GM19372 (cell line): ENCODE results near the gene KLHL17.

Source experiments
- ATAC-seq: cut with Tn5 transposase; IDR thresholded peaks from one replicate; pipeline ENCODE4 v1.9.1; 2021; ENCODE audit warnings: mild to moderate bottlenecking, low read depth, moderate library complexity; ENCODE audit not compliant: unreplicated experiment

The KLHL17 gene

DNA sequence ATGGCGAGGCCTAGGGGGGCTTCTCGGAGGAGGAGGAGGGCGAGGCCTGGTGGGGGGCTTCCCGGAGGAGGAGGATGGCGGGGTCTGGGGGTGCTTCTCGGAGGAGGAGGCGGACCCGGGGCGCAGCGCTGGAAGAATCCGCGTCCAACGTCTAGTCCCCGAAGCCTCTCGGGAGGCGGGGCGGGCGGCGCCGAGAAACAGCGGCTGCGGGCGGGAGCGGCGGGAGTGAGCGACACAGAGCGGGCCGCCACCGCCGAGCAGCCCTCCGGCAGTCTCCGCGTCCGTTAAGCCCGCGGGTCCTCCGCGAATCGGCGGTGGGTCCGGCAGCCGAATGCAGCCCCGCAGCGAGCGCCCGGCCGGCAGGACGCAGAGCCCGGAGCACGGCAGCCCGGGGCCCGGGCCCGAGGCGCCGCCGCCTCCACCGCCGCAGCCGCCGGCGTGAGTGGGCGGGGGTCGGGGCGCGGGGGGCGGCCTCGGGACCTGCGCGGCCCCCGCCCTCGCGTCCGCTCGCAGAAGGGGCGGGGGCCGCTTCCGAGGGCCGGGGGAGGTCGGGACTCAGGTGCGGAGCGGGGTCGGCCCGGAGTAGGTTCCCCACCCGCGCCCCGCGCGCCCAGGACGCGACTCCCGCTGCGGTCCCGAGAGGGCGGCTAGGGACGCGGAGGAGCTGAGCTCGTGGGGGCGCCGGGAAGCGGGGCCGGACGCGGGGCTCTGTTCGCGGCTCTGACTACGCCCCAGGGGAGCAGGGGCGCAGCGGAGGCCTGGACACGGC lies at the start of gene KLHL17:
KLHL17 (plus strand) TSS at position 222 of the 769 bp plus-strand sequence; CDS start at position 332, 110 bp downstream.
- ATAC-seq: no peak

DNA sequence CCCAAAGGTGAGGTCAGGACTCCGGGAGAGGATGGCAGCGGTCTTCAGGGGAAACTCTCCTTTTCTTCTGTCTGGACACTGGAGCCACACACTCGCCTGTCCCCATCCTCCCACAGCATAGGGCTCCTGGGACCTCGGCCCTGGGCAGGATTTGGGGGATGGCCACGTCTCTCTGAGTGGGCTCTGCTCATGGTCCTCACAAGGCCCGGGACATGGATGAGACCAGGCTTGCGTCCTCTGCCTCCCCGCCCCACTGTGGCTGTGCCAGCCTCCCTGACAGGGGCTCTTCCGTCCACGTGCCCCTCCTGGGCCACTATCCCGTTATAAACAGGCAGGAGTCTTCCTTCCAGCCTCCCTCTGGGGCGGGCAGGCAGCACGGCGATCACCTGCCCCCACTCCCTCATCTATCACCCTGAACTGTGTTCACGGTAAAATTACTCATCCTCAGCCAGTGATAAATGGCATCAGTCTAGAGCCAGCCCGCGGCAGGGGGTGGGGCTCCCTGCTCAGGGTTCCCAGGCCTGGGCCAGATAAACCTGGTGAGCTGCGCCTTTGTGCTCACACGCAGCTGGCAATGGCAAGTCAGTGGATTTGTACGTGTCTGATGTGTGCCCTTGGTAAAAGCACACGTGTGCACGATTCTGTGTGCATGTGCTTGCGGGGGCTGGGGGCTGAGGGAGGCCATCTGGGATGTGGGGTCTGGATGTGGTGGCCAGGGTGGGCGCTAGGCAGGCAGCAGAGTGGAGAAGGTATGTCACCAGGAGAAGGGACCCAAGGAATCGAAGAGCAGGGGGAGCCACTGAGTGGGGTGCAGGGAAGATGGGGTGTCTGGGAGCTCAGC lies 49.3 kb upstream of the KLHL17 start:
- no peak for ATAC-seq

DNA sequence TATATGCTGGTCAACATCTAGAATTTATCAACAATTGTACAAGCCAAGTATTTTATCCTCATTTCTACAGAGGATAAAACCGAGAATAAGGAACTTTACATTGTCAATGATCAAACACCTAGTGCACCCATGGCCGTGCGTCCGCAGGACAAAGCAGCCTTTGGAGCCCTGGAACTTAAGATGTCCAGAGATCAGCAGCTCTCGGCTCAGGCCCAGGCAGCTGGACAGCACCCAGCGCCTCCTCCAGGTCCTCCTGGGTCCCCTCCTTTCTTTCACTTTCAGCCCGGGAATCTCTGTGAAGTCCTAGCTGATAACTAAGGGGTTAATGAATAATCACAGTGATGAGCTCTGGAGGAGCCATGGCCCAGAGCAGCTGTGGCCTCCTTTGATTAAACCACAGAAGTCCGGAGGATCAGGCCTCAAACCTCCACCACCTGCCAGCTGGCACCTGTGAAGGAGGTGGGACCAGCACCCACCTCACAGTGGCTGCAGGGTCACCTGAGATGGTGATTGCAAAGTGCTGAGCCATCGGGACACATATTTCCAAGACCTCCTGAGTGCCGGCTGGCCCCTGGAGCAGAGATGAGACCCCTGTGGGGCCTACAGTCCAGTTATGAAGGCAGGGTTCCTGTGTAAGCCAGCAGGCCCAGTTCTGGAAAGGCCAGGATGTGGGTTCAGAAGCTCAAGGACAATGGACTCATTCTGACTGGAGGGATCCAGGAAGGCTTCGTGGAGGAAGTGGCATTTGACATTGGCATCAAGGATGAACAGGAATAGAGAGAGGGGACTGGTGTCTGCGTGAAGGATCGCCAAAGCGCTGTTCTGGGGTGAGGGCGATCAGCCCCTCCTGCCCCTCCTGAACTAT lies 48.3 kb upstream of the KLHL17 start:
- ATAC-seq: no peak

DNA sequence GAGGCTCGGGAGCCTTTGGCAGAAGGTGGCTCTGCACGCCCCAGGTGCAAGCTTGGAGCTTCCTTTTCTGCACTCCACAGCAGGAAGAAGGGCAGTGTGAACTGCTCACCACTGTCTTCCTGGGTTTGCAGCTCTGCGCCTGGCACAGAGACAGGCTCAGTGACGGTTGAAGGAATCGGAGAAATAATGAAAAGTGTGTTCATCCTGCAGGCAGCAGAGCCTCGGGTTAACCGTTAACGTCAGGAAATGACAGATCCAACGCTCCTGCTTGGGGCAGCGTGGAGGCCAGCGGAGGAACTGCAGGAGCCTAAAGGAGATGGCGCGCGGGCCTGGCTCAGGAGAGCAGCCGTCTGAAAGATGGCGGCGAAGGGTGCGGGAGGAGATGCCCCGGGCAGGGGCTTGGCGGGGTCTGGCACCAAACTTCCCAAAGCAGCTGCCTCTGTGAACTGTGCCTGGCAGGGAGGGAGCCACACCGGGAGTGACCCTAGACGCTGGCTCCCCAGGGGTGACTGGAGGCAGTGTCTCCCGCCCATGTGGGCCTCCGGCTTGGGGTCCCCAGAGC lies 47.6 kb upstream of the KLHL17 start:
- ATAC-seq: no peak

DNA sequence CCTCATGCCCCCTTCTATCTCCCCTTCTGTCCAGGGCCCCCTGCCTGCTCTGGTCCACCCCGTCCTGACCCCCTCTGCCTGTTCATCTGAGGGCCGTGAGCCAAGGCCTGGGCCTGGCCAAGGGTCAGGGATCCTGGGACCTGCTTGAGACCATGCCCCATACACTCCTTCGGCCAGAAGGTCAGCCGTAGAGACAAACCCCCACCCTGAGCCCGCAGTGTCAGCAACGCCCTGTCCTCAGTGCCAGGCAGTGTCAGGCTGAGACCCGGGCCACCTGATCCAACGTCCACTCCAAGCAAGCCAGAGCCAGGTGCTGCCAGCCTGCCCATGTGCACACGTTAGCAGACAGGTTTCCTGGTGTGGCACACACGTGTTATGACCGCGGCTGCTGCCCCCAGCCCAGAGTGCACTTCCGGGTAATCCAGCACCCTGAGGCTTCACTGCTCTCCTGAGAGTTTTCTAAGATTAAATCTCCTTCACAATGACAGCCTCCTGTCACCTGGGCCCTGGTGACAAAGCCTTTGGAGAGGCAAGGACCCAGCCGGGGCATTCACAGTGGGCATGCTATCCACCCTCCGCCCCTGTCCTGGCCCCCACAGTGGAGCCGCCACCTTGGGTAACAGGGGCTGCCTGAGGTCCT lies 46.8 kb upstream of the KLHL17 start:
- ATAC-seq: no peak

DNA sequence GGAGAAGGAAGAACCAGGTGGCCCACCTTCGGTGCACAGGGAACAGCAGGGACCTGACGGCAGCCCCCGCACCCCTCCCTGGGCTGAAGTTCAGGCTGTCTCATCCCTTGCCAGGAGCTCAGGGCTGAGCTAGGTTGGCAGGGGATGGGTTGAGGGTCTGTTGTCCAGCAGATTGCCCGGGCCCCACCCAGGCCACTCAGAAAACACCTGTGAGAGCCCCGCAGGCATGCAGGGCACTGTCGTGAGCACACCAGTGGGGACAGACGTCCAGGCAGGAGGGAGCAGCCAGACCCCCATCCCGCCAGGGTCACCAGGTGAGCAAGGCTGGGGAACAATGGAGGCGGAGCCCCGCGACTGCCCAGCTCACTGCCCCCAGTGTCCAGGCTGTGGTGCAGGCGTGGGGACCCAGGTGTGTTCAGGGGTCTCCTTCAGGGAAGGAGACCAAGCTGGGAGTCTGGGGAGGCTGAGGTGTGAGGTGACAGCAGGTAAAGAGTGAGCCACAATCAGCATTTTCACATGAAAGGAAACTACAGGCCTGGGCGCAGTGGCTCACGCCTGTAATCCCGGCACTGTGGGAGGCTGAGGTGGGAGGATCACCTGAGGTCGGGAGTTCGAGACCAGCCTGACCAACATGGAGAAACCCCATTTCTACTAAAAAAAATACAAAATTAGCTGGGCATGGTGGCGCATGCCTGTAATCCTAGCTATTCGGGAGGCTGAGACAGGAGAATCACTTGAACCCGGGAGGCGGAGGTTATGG lies 46.1 kb upstream of the KLHL17 start:
- no peak for ATAC-seq

DNA sequence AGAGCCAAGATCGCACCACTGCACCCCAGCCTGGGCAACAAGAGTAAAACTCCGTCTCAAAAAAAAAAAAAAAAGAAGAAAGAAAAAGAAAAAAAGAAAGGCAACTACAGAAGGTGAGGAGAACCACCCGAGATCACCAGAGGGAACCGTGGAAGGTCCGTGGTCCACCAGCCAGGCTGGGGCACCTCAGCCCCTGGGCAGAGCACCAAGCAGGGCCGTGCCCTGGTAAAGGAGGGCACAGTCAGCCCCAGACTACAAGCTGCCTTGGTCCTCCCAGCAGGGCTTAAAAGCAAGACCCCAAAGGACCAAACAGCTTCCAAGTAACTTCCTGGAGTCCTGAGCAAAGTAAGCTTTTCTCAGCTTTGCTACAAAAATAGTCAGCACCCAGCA lies 45.5 kb upstream of the KLHL17 start:
- no peak for ATAC-seq

DNA sequence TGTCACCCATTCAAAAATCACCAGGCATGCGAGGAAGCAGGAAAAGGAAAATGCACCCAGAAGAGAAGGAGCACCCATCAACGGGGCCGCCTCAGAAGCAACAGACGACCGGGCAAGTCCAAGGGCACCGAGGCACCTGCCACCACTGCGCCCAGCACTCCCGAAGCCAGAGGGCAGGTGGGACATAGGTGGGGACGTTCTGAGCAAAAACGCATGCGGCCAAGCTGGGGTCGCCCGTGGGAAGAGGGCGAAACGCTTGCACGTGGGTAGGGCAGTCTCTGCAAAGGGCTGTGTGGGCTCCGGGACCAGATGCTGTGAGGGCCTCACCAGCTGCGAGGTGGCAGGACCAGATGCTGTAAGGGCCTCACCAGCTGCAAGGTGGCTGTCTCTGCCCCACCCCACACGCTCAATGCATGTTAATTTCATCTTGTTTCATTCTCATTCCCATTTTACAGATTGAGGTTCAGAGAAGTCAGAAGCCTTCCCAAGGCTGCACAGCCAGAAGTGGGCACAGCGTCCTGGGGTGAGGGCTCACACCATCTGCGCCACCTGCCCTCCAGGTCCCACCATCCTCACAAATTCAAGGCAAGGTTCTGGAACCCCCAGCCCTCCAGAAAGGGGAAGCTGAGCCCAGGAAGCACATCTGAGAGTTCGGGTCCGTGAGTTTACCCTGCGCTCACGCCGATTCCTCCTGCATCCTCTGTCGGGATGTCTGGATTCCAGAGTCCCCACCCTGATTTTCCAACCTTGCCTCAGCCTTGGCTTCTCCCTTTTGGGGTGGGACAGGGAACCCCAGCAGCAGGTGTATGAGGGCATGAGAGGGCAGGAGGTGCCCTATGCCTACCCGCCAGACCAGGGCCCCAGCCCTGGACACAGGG lies 44.9 kb upstream of the KLHL17 start:
- no peak for ATAC-seq

DNA sequence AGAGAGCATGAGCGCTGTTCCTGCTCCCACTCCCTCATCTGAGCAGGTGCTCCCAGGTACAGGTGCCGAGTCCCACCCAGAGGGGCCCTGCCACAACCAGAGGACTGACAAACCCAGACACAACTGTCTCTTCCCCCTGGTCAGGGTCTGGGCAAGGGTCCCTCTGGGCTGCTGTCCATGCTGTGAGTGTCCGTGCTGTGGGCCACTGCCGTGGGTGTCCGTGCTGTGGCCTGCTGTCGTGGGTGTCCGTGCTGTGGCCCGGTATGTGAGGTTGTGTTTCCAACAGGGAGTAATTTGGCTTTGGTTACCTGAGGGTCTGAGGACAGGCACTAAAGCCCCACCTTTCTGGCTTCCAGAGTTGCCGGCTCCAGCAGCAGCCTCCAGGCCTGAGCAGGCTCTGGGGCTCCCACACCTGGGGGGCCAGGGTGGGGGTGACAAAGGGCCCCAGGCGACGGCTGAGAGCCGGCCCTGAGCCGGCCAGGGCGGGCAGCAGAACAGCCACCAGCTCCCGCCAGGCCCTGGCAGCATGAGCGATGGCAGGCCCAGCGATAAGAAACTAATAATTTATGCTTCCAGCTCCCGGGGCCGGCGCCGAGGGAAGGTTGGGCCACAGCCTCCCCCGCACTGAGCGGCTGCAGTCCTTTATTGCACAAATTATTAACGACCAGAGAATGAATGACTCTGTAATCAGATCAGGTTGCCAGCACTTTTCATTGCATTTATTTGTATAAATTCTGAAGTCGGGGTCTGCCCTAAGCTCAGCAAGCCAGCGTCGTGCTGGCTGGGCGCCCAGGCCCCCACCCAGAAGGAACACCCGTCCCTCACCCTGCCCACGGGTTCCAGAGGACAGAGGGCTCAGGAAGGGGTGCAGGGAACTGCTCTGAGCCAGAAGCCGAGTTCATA lies 44.0 kb upstream of the KLHL17 start:
- ATAC-seq: no peak

DNA sequence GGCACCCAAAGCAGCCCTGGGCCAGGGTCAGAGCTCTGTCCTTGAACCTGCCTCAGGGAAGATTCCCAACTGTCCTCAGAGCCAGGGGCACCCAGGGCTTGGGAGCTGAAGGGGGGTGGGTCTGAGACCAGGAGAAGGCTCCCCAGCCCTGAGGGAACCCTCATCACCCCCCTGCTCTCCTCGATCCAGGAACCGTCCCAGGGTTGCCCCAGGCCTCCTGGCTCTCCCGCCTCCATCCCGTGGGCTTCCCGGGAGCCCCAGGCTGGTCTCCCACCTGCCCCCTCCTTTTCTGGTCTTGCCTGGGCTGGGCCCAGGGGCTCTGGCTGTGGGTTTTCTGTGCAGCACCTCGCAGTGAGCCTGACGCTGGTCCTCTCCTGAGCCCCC lies 43.3 kb upstream of the KLHL17 start:
- ATAC-seq: no peak

DNA sequence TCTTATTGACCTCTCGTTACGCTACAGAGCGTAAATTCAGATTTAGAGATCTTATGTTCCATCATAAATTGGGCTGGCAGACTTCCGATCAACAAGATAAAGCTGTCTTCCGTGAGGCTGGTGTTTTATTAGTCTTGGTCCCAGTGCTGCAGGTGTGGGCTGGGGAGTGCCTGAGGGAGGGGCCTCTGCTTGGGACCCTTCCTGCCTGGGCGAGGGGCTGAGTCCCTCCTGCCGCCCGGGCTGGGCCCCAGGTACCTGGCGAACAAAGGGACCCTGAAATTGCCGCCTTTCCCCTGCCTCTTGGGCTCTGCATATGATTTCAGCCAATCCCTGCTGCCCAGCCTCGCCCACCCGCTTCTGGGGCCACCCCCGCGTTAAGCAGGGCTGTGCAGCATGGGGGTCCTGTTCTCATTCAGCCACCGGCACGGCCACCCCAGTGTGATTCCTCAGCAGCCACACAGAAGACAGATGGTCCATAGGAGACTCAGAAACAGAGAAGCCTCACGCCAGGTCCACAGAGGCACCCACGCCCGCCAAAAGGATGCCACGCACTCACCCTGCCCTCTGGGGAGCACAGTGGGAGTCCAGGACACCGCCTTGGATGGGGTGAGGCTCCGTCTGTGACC lies 42.8 kb upstream of the KLHL17 start:
- ATAC-seq: no peak

DNA sequence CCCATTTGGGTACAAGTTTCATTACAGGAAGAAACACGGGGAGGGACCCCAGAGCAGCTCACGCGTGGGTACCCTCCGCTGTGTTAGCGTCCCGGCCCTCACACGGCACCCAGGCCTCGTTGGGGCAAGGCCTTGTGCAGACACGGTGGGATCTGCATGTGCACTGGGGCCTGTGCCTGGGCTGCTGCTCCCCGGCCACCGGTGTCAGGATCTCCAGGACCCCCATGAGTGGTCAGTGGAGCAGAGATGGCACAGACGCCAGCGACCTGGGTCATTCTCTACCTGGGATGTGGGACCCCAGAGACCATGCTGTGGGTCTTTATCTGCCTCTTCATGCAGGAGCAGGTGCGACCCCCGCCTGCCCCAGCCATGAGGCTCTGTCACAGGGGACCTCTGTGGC lies 42.0 kb upstream of the KLHL17 start:
- ATAC-seq: no peak

DNA sequence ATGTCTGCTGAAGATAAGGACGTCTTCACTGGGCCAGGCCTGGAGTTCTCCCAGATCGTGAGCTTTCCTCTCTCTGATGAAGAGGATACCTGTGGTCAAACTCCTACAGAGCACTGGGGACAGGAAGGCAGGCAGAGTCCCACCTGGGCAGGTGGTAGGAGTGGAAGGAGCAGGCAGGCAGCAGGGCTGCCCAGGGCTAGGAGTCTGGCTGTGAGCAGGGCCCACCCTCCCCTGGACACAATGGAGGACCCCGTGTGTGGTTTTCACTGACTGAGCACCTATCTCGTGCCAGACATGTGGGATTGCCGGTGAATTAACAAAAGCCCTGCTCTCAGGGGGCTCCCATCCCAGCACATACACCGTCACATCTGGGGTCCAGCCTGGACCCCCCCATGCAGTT lies 41.5 kb upstream of the KLHL17 start:
- no peak for ATAC-seq

DNA sequence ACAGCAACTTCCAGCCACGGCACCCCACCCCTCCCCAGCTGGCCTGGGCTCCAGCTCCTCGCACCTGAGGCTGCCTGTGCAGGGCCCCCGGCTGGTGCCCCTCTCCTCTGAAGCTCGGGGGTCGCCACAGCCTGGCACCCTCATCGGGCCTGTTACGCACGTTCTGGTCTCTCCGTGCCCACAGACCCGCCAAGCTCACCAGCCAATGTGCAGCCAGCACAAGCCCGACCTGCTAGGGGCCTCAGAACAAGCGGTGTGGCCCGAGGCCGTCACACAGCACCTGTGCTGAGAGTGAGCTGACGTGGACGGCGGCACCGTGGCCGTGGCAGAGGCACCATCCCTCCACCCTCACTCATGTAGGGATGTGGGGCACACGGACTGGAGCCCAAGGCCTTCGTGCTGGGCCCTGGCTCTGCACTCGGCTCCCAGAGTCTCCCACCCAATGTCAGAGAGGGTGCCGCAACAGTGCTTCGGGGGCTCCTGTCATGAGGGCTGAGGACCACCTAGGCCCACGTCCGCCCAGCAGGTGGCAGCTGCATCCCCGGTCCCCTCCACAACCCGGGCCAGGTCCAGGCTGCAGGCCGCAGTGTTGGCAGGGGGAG lies 41.0 kb upstream of the KLHL17 start:
- no peak for ATAC-seq

DNA sequence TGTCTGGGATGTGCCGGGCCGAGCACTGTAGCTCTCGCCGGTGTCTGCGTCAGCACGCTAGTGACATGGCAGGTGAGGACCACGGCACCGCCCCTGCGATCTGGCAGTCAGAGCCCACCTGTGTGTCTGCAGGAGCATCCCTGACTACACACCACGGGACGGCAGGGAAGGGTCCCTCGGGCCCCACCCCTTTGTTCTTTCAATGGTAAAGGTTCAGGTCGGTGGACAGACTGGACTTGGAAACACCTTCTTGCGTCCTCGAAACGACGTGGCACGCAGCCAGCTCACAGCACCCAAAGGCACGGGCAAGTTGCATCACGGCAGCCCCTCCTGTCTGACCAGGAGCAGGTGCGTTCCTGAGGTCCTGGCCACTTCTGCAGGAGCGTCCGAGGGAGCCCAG lies 40.4 kb upstream of the KLHL17 start:
- no peak for ATAC-seq

DNA sequence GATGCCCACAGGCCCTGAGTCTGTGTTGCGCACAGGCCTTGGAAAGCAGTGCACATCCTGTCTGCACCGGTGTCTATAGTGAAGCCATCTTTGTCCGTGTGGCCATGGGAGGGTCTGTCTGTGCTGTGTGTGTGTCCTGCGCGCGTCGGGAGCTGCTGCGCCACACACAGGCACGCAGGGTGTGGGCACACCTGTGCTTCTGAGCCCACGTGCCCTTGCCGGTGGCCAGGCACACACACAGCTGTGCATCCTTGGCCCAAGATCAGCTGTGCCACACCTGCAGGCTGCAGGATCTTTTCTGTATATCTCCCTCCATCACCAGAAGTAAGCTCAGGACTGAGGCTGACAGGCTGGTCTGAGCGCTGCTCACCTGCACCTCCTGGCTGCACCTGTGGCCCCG lies 39.9 kb upstream of the KLHL17 start:
- ATAC-seq: no peak
